ENCODE data around the gene CHST2.
A peak's percentile ranks its signal among the peaks of the same experiment; 100 is the strongest.

Gene CHST2

GRCh38 chr3:143099690-143100089 is 19.9 kb upstream of the CHST2 start:
- DNase-seq: no peak

- no peak for DNase-seq
Observed at GRCh38 chr3:143100451-143100850, 19.1 kb upstream of the CHST2 start.

- DNase-seq: no peak
Observed at GRCh38 chr3:143101792-143102381, 17.7 kb upstream of the CHST2 start.

GRCh38 chr3:143103652-143104051 is 15.9 kb upstream of the CHST2 start:
- no peak for DNase-seq

- DNase-seq: no peak
Observed at GRCh38 chr3:143105170-143105569, 14.4 kb upstream of the CHST2 start.

GRCh38 chr3:143109861-143110260 is 9.7 kb upstream of the CHST2 start:
- no peak for DNase-seq

- no peak for DNase-seq
Observed at GRCh38 chr3:143110371-143110770, 9.2 kb upstream of the CHST2 start.

GRCh38 chr3:143118630-143119008 is 952 bp upstream of the CHST2 start:
- no peak for DNase-seq

GRCh38 chr3:143119974-143120715 is 574 bp downstream of the CHST2 start:
- peak; percentile 40 for DNase-seq

GRCh38 chr3:143120716-143121240 is 1.2 kb downstream of the CHST2 start:
- DNase-seq: peak; percentile 48

GRCh38 chr3:143121241-143122088 is 1.9 kb downstream of the CHST2 start:
- peak; percentile 77 for DNase-seq

- DNase-seq: no peak
Observed at GRCh38 chr3:143122089-143122430, 2.5 kb downstream of the CHST2 start.

GRCh38 chr3:143122608-143123352 is 3.2 kb downstream of the CHST2 start:
- DNase-seq: no peak

- DNase-seq: no peak
Observed at GRCh38 chr3:143123353-143123984, 3.9 kb downstream of the CHST2 start.

- DNase-seq: no peak
Observed at GRCh38 chr3:143124601-143125520, 5.3 kb downstream of the CHST2 start.

GRCh38 chr3:143127801-143128200 is 8.2 kb downstream of the CHST2 start:
- no peak for DNase-seq

GRCh38 chr3:143128227-143128955 is 8.8 kb downstream of the CHST2 start:
- DNase-seq: no peak

- DNase-seq: no peak
Observed at GRCh38 chr3:143132246-143132980, 12.8 kb downstream of the CHST2 start.

GRCh38 chr3:143134471-143134870 is 14.9 kb downstream of the CHST2 start:
- no peak for DNase-seq

- peak; percentile 44 for DNase-seq
Observed at GRCh38 chr3:143135150-143135549, 15.6 kb downstream of the CHST2 start.

Measured in femur (tissue), 1 donor.